GM19372 (cell line): ENCODE data around the gene KIF16B.
"Not testable (repeated sequence)": the region's sequence is repeated elsewhere in the genome, so short reads cannot be mapped to it uniquely, and the experiment has no call there.

Experiments used
- ATAC-seq: cut with Tn5 transposase; IDR thresholded peaks from one replicate; pipeline ENCODE4 v1.9.1; 2021; ENCODE audit warnings: mild to moderate bottlenecking, low read depth, moderate library complexity; ENCODE audit not compliant: unreplicated experiment

Gene KIF16B

GRCh38 chr20:16240355-16240754 is 332.9 kb downstream of the KIF16B start:
- ATAC-seq = no peak

GRCh38 chr20:16236589-16237241 is 336.5 kb downstream of the KIF16B start:
- ATAC-seq = no peak

- no peak for ATAC-seq
These were observed 342.8 kb downstream of the KIF16B start for GRCh38 chr20:16230402-16230801.

GRCh38 chr20:16229813-16230212 is 343.4 kb downstream of the KIF16B start:
- no peak for ATAC-seq

GRCh38 chr20:16228722-16229121 is 344.5 kb downstream of the KIF16B start:
- ATAC-seq = no peak

- ATAC-seq = not testable (repeated sequence)
These were observed 346.3 kb downstream of the KIF16B start for GRCh38 chr20:16226961-16227360.

GRCh38 chr20:16224836-16225235 is 348.4 kb downstream of the KIF16B start:
- ATAC-seq = no peak

- no peak for ATAC-seq
These were observed 350.3 kb downstream of the KIF16B start for GRCh38 chr20:16222859-16223411.
